ENCODE measurements around the gene CDC42SE2.

The CDC42SE2 gene

DNA sequence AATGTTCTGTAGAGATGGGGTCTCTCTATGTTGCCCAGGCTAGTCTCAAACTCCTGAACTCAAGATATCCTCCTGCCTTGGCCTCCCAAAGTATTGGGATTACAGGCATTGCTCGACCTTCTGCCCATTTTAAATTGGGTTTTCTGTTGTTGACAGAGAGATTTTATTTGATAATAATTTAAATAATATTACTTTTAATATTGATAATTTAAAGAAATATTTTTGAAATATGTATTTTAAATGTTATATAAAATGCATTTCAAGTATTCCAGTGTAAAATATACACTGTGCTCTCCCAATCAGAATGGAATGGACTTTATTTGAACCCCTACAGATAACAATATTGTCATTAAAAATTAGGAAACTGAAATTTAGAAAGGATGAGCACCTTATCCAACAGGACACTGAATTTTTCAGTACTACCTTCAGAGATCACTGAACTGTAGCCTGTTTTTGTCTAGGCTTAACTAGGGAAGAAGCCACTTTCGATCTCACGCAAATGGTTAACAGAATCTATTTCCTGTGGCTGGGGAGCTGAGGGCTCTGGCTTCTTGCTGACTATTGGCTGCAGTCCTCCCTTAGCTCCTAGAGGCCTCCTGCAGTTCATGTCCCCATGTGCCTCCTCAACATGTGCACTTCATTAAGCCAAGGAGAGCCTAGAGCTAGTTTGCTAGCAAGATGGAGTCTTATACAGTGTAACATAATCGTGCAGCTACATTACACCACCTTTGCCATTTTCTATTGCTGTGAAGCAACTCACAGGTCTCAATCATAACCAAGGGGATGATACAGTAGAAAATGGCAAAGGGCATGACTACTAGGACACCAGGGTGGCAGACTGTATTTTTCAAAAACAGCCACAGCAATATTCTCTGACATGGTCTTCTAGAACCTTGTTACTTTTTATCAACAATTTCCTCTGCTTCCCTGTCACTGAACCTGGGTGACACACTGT lies 150.0 kb downstream of the CDC42SE2 start:
- no peak for TF ChIP-seq ZNF274 (IDR thresholded peaks at IDR 0.05; ENCODE audit: low read depth, low read length)
- no peak overlapping the region for H3K4me3 ChIP-seq (ENCODE audit: low read length)

DNA sequence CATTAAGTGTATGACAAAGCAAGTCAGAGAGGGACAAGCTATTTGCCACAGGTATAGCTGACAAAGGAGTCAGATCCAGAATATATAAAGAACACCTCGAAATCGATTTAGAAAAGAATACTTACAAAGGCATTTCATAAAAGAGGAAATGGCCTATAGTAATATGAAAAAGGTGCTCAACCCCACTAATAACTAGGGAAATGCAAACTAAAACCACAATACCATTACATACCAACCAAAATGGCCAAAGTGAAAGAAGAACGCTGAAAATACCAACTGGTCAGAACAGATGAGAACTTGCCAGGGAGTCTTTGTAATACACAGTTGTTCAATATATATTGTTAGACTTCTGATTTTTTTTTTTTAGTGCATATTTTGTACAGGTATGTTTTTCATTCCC lies 152.9 kb downstream of the CDC42SE2 start:
- no peak overlapping the region for H3K4me3 ChIP-seq (ENCODE audit: low read length)
- no peak for TF ChIP-seq ZNF274 (IDR thresholded peaks at IDR 0.05; ENCODE audit: low read depth, low read length)

DNA sequence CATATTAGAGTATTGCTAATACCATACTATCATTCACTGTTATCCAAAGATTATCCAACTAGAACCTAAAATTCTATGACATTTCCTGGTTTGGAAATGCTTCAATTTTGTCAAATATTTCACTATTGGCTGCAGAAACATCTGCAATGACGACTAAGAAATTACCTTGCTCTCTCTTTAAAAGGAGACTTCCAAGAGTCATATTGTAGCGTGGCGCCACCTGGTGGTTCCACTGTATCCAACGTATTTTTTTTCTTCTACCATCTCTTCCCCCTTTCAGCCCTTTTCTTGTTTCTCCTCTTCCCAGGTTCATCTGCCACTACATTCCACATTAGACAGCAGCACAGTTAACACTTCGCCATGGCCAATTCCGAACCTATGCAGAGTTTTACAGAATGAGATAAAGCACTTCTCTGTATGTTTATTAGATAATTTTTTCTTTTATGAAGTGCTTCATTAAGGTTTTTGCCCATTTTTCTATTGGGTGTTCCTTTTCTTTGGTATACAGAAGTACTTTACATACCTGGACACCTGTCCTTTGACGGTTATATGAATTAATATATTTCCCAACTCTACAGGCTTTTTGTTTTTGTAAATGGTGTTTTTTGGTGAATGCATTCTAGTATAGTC lies 153.5 kb downstream of the CDC42SE2 start:
- H3K4me3 ChIP-seq (ENCODE audit: low read length) = no peak overlapping the region
- no peak for TF ChIP-seq ZNF274 (IDR thresholded peaks at IDR 0.05; ENCODE audit: low read depth, low read length)

DNA sequence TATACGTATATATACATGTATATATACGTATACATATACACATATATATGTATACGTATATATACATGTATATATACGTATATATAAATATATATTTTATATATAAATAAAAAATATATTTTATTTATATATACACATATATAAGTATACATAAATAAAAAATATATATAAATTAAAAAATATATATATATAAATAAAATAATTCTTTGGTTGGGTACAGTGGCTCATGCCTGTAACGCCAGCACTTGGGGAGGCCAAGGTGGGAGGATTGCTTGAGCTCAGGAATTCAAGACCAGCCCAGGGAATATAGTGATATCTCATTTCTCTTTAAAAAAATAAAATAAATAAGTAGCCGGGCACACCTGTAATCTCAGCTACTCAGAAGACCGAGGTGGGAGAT lies 155.0 kb downstream of the CDC42SE2 start:
- no peak for TF ChIP-seq ZNF274 (IDR thresholded peaks at IDR 0.05; ENCODE audit: low read depth, low read length)
- H3K4me3 ChIP-seq (ENCODE audit: low read length) = no peak overlapping the region

DNA sequence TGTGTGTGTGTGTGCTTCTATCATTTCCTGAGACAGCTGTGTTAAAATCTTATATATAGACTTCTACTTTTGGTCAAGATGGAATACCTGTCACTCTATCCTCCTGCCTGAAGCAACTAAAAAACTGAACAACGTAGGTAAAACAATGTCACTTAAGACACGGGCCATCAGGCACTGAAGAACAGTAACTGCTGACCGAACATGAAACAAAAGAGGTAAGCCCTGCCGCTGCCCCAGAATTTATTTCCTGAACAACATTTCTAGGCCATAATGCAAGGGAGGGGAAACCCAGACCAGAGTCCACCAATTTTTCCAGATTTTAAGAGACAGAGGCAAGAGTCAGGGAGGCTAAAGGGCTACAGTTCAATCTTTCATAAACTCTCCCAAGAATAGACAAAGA lies 156.0 kb downstream of the CDC42SE2 start:
- TF ChIP-seq ZNF274 (IDR thresholded peaks at IDR 0.05; ENCODE audit: low read depth, low read length) = no peak
- no peak overlapping the region for H3K4me3 ChIP-seq (ENCODE audit: low read length)

DNA sequence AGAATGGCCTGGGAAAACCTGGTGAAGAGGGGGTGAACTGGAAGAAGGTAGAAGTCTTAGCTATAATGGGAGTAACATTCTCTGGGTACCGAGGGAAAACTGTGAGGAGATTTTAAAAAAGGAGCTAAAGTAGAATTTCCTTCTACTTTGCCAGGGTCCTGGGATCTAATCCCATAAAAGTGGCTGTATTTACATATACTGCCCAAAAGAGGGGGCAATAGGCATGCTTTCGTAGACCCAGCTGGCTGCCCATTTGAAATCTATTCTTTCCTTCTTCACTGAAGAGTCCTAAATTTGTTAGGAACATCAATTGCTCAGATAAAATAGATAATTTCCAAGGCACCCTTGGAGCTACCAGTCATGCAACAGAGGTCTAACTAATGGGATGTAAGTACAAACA lies 159.2 kb downstream of the CDC42SE2 start:
- TF ChIP-seq ZNF274 (IDR thresholded peaks at IDR 0.05; ENCODE audit: low read depth, low read length) = no peak
- no peak overlapping the region for H3K4me3 ChIP-seq (ENCODE audit: low read length)

DNA sequence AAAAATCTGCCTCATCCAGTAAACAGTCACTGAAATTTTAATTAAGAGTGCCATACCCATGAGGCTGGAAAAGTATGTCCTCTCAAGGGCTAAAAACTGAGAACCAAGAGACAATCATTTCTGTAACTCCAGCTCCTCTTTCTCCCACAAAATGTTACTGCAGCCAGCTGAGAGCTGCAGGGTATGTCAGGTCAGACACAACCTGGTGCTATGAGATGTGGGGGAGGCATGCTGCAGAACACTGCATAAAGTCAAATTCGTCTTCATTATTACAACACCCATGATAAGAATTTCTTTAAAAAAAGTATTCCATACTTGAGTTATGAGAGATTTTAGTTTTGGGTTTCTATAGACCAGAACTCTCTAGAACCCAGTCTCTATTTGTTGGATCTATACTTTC lies 162.2 kb downstream of the CDC42SE2 start:
- no peak for TF ChIP-seq ZNF274 (IDR thresholded peaks at IDR 0.05; ENCODE audit: low read depth, low read length)
- no peak overlapping the region for H3K4me3 ChIP-seq (ENCODE audit: low read length)

DNA sequence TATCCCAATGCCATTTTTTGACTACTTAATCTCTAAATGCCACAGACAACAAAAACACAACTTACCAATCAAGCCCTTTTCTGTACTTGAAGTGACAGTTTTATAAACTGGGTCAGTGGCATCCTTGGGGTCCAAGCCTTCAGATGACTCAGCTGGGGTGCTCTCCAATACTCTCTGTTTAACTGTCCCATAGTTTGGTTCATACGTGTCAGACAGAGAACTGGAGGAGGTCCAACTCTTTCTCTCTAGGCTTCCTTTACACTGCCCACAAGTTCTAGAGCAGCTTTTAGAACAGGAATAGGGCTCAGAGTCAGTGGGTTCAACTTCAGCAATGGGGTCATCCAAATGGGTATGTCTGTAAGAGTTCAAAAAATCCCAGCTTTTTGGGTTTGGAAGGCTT lies 166.9 kb downstream of the CDC42SE2 start:
- TF ChIP-seq ZNF274 (IDR thresholded peaks at IDR 0.05; ENCODE audit: low read depth, low read length) = no peak
- H3K4me3 ChIP-seq (ENCODE audit: low read length) = no peak overlapping the region

DNA sequence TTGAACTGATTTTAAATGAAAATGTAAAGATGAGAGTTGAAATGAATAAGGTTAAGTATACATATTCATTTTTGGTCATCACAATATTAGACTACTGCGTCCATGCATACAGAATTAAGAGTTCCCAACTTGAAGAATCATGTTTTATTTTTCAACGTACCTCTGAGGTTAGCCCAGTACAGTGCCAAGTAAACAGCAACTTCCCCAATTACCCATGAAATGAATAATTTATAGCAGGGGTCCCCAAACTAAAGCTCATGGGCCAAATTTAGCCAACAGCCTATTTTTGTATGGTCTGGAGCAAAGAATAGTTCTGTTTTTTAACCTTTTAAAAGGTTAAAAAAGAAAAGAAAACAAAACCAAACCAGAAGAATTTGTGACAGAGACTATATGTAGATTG lies 167.9 kb downstream of the CDC42SE2 start:
- TF ChIP-seq ZNF274 (IDR thresholded peaks at IDR 0.05; ENCODE audit: low read depth, low read length) = no peak

DNA sequence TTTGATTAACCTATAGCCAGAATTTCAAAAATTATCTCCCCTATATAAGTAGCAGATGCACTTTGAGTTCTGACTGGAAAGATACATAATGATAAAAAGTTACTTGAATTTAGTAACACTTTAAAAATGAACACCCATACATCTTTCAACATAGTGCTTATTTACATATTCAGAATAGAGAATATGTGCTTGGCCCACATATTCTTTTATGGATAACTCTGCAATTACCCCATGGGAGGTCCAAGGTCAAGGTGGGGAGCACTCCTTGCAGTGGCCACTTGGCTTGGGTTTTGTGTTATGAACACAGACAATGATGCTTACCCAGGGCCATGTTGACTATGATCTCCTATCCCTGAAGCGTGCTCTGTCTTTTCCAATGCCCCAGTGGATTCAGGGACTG lies 169.3 kb downstream of the CDC42SE2 start:
- no peak overlapping the region for H3K4me3 ChIP-seq (ENCODE audit: low read length)
- no peak for TF ChIP-seq ZNF274 (IDR thresholded peaks at IDR 0.05; ENCODE audit: low read depth, low read length)

More for the DNA sequence above, 167.9 kb downstream of the CDC42SE2 start:
- H3K4me3 ChIP-seq (ENCODE audit: low read length) = no peak overlapping the region

DNA sequence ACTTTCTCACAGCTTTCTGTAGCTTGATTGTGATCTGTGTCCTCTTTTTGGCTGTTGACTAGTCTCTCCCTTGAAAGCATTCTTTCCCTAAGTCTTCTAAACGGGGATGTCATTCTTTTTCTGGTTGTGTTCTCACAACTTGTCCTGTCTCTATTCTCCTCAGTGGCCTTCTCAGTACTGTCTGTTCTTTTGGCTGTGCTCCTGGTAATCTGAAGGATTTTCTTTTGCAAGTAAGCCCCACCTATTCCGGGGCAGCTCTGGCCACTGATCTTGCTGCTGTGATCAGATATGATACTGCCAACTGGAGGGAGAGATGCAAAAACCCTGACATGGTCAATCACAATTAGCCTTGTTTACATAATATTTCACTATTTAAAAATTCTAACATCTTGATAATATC lies 172.2 kb downstream of the CDC42SE2 start:
- no peak overlapping the region for H3K4me3 ChIP-seq (ENCODE audit: low read length)
- no peak for TF ChIP-seq ZNF274 (IDR thresholded peaks at IDR 0.05; ENCODE audit: low read depth, low read length)

DNA sequence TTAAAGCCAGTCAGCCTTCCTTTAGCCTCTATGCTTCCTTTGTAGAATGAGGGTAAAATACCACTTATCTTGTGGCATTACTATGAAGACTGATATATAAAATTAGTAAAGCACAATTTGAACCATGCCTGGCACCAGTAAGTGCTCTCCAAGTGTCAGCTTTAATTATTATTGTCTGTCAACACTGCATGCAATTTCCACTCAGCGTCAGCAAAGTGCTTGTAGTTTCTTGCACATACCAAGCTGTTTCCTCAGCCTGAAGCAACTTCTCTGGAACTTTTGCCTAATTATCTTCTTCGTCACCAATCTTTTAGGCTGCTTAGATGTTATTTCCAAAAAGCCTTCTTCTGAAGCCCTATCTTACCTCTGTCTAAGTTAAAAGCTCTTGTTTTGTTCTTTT lies 177.3 kb downstream of the CDC42SE2 start:
- no peak overlapping the region for H3K4me3 ChIP-seq (ENCODE audit: low read length)
- no peak for TF ChIP-seq ZNF274 (IDR thresholded peaks at IDR 0.05; ENCODE audit: low read depth, low read length)

Measured in GM08714 (cell line).